ENCODE results near the gene NDUFB8. TPM values are rescaled to one million over a fixed set of nuclear protein-coding genes. Genes with fewer than 3 reads are reported as not detected.

NDUFB8 gene
- total RNA-seq = 108 TPM

GRCh38 chr10:100529475-100530298 is at the start of gene NDUFB8:
Gene NDUFB8, minus strand, starts transcription at chr10:100529871. Its CDS starts 20 bp downstream, at chr10:100529851.

GRCh38 chr10:100535715-100536353 is 6.2 kb upstream of the NDUFB8 start, which contains the start of gene HIF1AN:
Gene HIF1AN, plus strand, starts transcription at chr10:100535943. Its CDS starts 16 bp downstream, at chr10:100535959.

GRCh38 chr10:100519311-100520051 is 10.2 kb downstream of the NDUFB8 start, which contains the start of gene SEC31B:
Gene SEC31B, minus strand, starts transcription at chr10:100519861. Its CDS starts 2,909 bp downstream, at chr10:100516952.

Other genes with a start within 250 kb of the NDUFB8 start
- gene BLOC1S2, start 243.2 kb downstream of the NDUFB8 start, total RNA-seq = 25.6 TPM
- 0.16 TPM for gene PKD2L1, start 199.6 kb downstream of the NDUFB8 start, total RNA-seq
- 84.2 TPM for gene SCD, start 182.6 kb downstream of the NDUFB8 start, total RNA-seq
- gene WNT8B, start 66.9 kb downstream of the NDUFB8 start, total RNA-seq = 0.16 TPM
- gene SEC31B, start 10.0 kb downstream of the NDUFB8 start, total RNA-seq = 8.2 TPM
- gene HIF1AN, start 6.1 kb upstream of the NDUFB8 start, total RNA-seq = 21.9 TPM
- gene PAX2, start 215.7 kb upstream of the NDUFB8 start, total RNA-seq = 5.2 TPM

All from camera-type eye (tissue), 1 donor.